Measurements from ENCODE around the gene HPSE2. TPM values are rescaled to one million over a fixed set of nuclear protein-coding genes. Genes with fewer than 3 reads are reported as not detected.

Gene HPSE2
- total and polyA plus RNA-seq, 3 experiments from 2014 or later, result 0.07 to 1.2 TPM; not detected in 1

DNA sequence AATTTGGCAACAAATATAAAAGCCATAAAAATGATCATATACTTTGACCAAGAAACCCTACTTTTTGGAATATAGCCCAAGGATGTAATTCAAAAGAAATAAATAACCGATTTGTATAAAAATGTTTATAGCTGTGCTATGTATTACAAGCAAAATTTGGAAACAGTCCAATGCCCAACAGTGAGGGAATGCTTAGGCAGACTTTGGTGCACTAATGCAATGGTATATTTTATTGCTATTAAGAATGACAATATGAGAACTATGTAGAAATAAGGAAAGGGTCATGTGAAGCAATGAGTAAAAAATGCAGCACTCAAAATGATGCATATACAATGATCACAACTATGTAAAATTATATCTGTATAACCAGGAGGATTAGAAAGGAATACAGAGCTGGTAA, 515.1 kb downstream of the HPSE2 start:
- no peaks in the 10 kb centered on the region for H3K4me1 Mint-ChIP-seq
- Histone ChIP-seq H3K4me3 (ENCODE audit: low read length) (no peak overlapping the region), H3K27me3 (ENCODE audit: insufficient read depth, low read length, poor library complexity, severe bottlenecking) (no peaks in the 10 kb centered on the region), H3K9me3 (ENCODE audit: low read length) (no peaks in the 10 kb centered on the region), H3K4me1 (ENCODE audit: insufficient read depth, low read length) (no peaks in the 10 kb centered on the region), H3K36me3 (ENCODE audit: insufficient read depth, low read length) (no peaks in the 10 kb centered on the region), H3K27ac (ENCODE audit: low read depth, low read length) (no peak overlapping the region)
- no peak for DNase-seq
- peaks cover 0 to 3% of the 10 kb centered on the region in 2 donors for H3K27me3 Mint-ChIP-seq
- H3K4me3 Mint-ChIP-seq, result no peak overlapping the region
- ChIA-PET CTCF (no interaction called here), POLR2A (no interaction called here)
- no peak overlapping the region for H3K27ac Mint-ChIP-seq
- H3K36me3 Mint-ChIP-seq, result no peaks in the 10 kb centered on the region
- peaks cover 0 to 3% (median 0%) of the 10 kb centered on the region in 5 donors for H3K9me3 Mint-ChIP-seq

DNA sequence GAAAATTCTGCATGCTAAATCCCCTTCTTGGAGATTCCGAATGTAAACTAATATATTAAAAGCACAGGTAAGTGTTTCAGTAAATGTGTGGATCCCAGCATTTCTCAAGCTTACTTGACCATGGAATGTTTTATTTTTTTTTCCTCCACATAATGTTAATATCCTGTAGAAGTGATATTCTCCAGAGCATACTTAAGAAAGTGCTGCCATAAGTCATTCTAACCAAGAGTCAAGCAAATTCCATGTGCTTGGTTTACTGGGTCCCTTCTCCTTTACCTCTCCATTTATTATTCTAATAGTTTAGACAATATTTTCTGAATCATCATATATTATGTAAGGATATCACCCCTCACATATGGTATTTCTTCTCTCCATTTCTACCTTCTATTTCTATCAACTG, 522.1 kb downstream of the HPSE2 start:
- ChIA-PET POLR2A (no interaction called here), CTCF (no interaction called here)
- Histone ChIP-seq H3K4me3 (ENCODE audit: low read length) (no peak overlapping the region), H3K36me3 (ENCODE audit: insufficient read depth, low read length) (no peaks in the 10 kb centered on the region), H3K4me1 (ENCODE audit: insufficient read depth, low read length) (no peaks in the 10 kb centered on the region), H3K9me3 (ENCODE audit: low read length) (no peaks in the 10 kb centered on the region), H3K27ac (ENCODE audit: low read depth, low read length) (no peak overlapping the region), H3K27me3 (ENCODE audit: insufficient read depth, low read length, poor library complexity, severe bottlenecking) (no peaks in the 10 kb centered on the region)
- no peak overlapping the region for H3K4me3 Mint-ChIP-seq
- peaks cover 0 to 3% of the 10 kb centered on the region in 2 donors for H3K27me3 Mint-ChIP-seq
- DNase-seq, result no peak
- no peaks in the 10 kb centered on the region for H3K36me3 Mint-ChIP-seq
- H3K27ac Mint-ChIP-seq, result no peak overlapping the region
- H3K4me1 Mint-ChIP-seq, result no peaks in the 10 kb centered on the region
- peaks cover 0 to 2% (median 0%) of the 10 kb centered on the region in 5 donors for H3K9me3 Mint-ChIP-seq

DNA sequence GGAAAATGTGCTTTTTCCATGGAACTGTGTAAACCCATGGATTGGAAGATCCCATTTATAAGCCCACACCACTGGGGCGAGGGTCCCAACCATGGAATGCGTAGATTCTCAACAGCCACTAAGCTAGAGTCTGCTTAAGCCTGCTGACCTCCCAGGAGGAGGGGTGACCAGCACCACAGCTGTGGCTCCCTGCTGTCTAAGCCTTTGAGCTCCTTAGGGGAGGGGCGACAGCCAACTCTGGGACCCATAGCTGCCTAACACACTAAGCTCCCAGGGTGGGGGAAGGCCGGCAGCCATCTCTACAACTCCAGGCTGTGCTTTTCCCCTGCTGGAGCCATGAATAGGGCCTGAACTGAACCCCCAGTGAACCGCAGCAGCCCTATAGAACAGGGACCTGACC, 539.1 kb downstream of the HPSE2 start:
- Histone ChIP-seq H3K9me3 (ENCODE audit: low read length) (no peaks in the 10 kb centered on the region), H3K27ac (ENCODE audit: low read depth, low read length) (no peak overlapping the region), H3K4me3 (ENCODE audit: low read length) (no peak overlapping the region), H3K4me1 (ENCODE audit: insufficient read depth, low read length) (no peaks in the 10 kb centered on the region), H3K36me3 (ENCODE audit: insufficient read depth, low read length) (no peaks in the 10 kb centered on the region), H3K27me3 (ENCODE audit: insufficient read depth, low read length, poor library complexity, severe bottlenecking) (no peaks in the 10 kb centered on the region)
- ChIA-PET CTCF (no interaction called here), POLR2A (no interaction called here)
- DNase-seq, result no peak
- H3K27me3 Mint-ChIP-seq, result peaks cover 10 to 14% of the 10 kb centered on the region in 2 donors
- H3K4me1 Mint-ChIP-seq, result no peaks in the 10 kb centered on the region
- peaks cover 0 to 2% (median 0%) of the 10 kb centered on the region in 5 donors for H3K9me3 Mint-ChIP-seq
- H3K4me3 Mint-ChIP-seq, result no peak overlapping the region
- H3K27ac Mint-ChIP-seq, result no peak overlapping the region
- peaks cover 0 to 2% (median 0%) of the 10 kb centered on the region in 3 donors for H3K36me3 Mint-ChIP-seq

DNA sequence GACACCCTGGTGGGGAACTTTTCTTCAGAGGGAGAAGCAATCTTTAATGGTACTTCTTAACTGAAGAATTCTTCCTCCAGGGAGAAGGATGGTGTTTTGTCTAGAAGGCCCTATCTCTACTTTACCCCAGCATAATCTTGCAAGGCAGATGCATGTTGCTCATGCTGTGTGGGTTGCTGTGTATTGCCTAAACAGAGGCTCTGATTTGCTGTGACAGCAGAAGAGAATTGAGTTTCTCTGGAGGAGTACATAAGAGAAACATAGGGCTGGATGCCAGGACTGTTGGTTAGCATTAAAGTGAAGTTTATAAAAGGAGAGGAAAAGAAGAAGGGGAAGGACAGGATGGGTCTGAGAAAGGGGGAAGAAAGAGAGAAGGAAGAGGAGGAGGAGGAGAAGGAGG, 540.8 kb downstream of the HPSE2 start:
- H3K9me3 ChIP-seq (ENCODE audit: low read length), result no peaks in the 10 kb centered on the region
- no peaks in the 10 kb centered on the region for H3K27me3 ChIP-seq (ENCODE audit: insufficient read depth, low read length, poor library complexity, severe bottlenecking)
- no peak overlapping the region for H3K27ac Mint-ChIP-seq
- ChIA-PET POLR2A (no interaction called here), CTCF (no interaction called here)
- H3K4me3 ChIP-seq (ENCODE audit: low read length), result no peak overlapping the region
- no peak overlapping the region for H3K4me3 Mint-ChIP-seq
- H3K27ac ChIP-seq (ENCODE audit: low read depth, low read length), result no peak overlapping the region
- H3K9me3 Mint-ChIP-seq, result peaks cover 0 to 2% (median 0%) of the 10 kb centered on the region in 5 donors
- DNase-seq, result no peak
- H3K36me3 ChIP-seq (ENCODE audit: insufficient read depth, low read length), result no peaks in the 10 kb centered on the region
- no peaks in the 10 kb centered on the region for H3K4me1 Mint-ChIP-seq
- peaks cover 0 to 2% (median 0%) of the 10 kb centered on the region in 3 donors for H3K36me3 Mint-ChIP-seq
- peaks cover 12 to 22% of the 10 kb centered on the region in 2 donors for H3K27me3 Mint-ChIP-seq
- no peaks in the 10 kb centered on the region for H3K4me1 ChIP-seq (ENCODE audit: insufficient read depth, low read length)

DNA sequence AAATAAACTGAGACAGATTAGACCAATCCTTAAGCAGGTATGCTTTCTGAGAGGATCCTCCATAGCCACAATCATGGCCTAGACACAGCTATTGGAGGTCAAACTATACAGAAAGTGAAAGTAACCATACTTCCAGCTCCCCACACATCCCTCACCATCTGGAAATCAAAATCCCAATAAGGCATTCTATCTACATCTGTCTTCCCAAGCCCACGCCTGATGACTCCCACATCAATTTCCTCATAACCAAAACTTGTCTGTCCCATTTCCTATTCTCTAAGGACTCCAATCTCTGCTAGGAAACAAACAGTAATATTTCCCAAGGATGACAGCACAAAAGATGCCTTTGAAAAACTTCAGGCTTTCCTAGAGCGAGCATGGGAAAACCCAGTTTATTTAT, 541.6 kb downstream of the HPSE2 start:
- Histone ChIP-seq H3K4me1 (ENCODE audit: insufficient read depth, low read length) (no peaks in the 10 kb centered on the region), H3K4me3 (ENCODE audit: low read length) (no peak overlapping the region), H3K9me3 (ENCODE audit: low read length) (no peaks in the 10 kb centered on the region), H3K36me3 (ENCODE audit: insufficient read depth, low read length) (no peaks in the 10 kb centered on the region), H3K27ac (ENCODE audit: low read depth, low read length) (no peak overlapping the region), H3K27me3 (ENCODE audit: insufficient read depth, low read length, poor library complexity, severe bottlenecking) (no peaks in the 10 kb centered on the region)
- ChIA-PET CTCF (no interaction called here), POLR2A (no interaction called here)
- Mint-ChIP-seq H3K27me3 (peaks cover 14 to 29% of the 10 kb centered on the region in 2 donors), H3K4me3 (no peak overlapping the region), H3K36me3 (peaks cover 0 to 2% (median 0%) of the 10 kb centered on the region in 3 donors), H3K9me3 (peaks cover 3 to 7% (median 5%) of the 10 kb centered on the region in 5 donors), H3K4me1 (no peaks in the 10 kb centered on the region), H3K27ac (no peak overlapping the region)
- no peak for DNase-seq

DNA sequence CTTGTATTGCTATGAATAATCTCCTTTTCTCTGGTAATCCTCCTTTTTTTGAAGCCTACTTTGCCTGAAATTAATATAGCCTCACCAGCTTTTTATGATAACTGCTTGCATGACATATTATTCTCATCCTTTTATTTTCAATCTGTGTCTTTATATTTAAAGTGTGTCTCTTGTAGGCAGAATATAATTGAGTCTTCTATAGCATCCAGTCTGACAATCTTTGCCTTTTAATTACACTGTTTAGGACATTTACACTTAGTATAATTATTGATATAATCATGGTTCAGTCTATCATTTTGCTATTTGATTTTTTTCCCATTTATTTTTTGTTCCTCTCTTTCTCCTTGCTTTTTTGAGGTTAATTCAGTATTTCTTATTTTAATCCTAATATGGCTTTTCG, 548.0 kb downstream of the HPSE2 start:
- Histone ChIP-seq H3K27ac (ENCODE audit: low read depth, low read length) (no peak overlapping the region), H3K4me1 (ENCODE audit: insufficient read depth, low read length) (no peaks in the 10 kb centered on the region), H3K4me3 (ENCODE audit: low read length) (no peak overlapping the region), H3K36me3 (ENCODE audit: insufficient read depth, low read length) (no peaks in the 10 kb centered on the region), H3K9me3 (ENCODE audit: low read length) (no peaks in the 10 kb centered on the region), H3K27me3 (ENCODE audit: insufficient read depth, low read length, poor library complexity, severe bottlenecking) (no peaks in the 10 kb centered on the region)
- H3K4me3 Mint-ChIP-seq, result no peak overlapping the region
- ChIA-PET POLR2A (no interaction called here), CTCF (no interaction called here)
- H3K27ac Mint-ChIP-seq, result no peak overlapping the region
- peaks cover 0 to 2% (median 0%) of the 10 kb centered on the region in 3 donors for H3K36me3 Mint-ChIP-seq
- no peaks in the 10 kb centered on the region for H3K4me1 Mint-ChIP-seq
- DNase-seq, result no peak
- H3K9me3 Mint-ChIP-seq, result peaks cover 13 to 24% (median 14%) of the 10 kb centered on the region in 5 donors
- peaks cover 14 to 26% of the 10 kb centered on the region in 2 donors for H3K27me3 Mint-ChIP-seq

DNA sequence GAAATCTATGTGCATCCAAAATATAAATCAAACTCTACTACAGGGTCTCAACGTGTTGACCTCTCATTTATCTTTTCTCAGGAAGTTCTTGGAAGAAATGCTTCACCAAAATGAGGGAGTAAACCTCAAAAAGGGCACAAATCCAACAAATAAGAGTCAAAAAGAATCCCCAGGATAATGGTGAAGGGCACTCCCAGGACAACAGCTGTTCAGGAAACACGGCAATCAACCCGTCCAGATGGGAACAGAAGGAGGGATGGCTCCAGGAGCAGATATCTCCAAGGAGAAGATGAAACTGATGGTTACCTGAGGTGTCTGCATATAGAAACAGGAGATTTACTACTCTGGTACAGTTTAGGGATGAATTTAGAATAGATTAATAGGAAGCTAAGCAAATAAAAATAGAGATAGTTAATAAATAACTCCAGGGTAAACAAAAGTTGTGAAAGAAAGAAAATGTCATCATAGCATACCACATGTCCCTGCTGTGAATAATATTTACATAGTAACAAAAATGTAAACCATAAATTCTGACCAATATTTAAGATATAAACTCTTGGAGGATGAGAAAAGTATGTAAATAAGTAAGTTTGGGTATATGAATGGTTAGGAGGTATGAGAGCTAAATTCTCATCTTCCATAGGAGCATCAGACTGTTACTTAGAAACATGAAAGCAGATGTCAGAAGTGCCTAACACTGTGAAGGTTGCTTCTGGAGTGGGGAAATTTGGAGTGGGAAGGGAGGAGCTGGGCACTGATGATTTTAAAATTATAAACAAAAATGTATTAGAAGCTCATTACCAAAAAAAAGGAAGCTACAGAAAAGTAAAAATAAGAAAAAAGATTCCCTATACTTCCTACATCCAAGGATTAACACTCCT, 551.4 kb downstream of the HPSE2 start:
- CTCF ChIA-PET, result no interaction called here
- DNase-seq, result no peak
- Histone ChIP-seq H3K9me3 (ENCODE audit: low read length) (no peaks in the 10 kb centered on the region), H3K4me1 (ENCODE audit: insufficient read depth, low read length) (no peaks in the 10 kb centered on the region), H3K27ac (ENCODE audit: low read depth, low read length) (no peak overlapping the region), H3K36me3 (ENCODE audit: insufficient read depth, low read length) (no peaks in the 10 kb centered on the region), H3K4me3 (ENCODE audit: low read length) (no peak overlapping the region), H3K27me3 (ENCODE audit: insufficient read depth, low read length, poor library complexity, severe bottlenecking) (no peaks in the 10 kb centered on the region)
- Mint-ChIP-seq H3K27me3 (peaks cover 16% of the 10 kb centered on the region in 2 donors), H3K4me3 (no peak overlapping the region), H3K9me3 (peaks cover 11 to 20% (median 13%) of the 10 kb centered on the region in 5 donors), H3K4me1 (no peaks in the 10 kb centered on the region), H3K36me3 (no peaks in the 10 kb centered on the region), H3K27ac (no peak overlapping the region)
- POLR2A ChIA-PET, result no interaction called here

DNA sequence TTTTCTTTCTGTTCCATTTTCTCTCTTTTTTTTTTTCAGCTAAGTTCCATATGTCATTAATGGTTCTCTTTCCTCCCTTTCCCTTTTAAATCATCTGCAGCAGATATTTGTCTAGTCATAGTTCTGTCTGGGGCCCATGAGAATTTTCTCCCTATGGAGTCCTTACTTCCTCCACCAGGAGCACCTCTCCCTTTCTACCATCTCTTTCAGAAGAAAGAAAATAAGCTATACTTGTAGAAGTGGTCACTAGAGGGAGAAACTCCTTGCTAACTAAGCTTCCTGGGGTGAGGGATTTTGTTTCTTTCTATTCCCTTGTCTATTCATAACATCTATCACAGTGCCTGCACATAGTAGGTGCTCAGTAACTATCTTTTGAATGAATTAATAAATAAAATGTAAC, 558.8 kb downstream of the HPSE2 start:
- ChIA-PET CTCF (no interaction called here), POLR2A (no interaction called here)
- no peaks in the 10 kb centered on the region for H3K36me3 Mint-ChIP-seq
- H3K4me1 Mint-ChIP-seq, result no peaks in the 10 kb centered on the region
- H3K9me3 Mint-ChIP-seq, result no peaks in the 10 kb centered on the region
- Histone ChIP-seq H3K27ac (ENCODE audit: low read depth, low read length) (no peak overlapping the region), H3K4me1 (ENCODE audit: insufficient read depth, low read length) (no peaks in the 10 kb centered on the region), H3K36me3 (ENCODE audit: insufficient read depth, low read length) (no peaks in the 10 kb centered on the region), H3K27me3 (ENCODE audit: insufficient read depth, low read length, poor library complexity, severe bottlenecking) (no peaks in the 10 kb centered on the region), H3K4me3 (ENCODE audit: low read length) (no peak overlapping the region), H3K9me3 (ENCODE audit: low read length) (no peaks in the 10 kb centered on the region)
- H3K27me3 Mint-ChIP-seq, result peaks cover 3 to 40% of the 10 kb centered on the region in 2 donors
- no peak overlapping the region for H3K27ac Mint-ChIP-seq
- no peak for DNase-seq
- no peak overlapping the region for H3K4me3 Mint-ChIP-seq
